Measurements from ENCODE around the gene FBXL22. TPM values are rescaled to one million over a fixed set of nuclear protein-coding genes. Genes with fewer than 3 reads are reported as not detected.

Gene FBXL22
- total and polyA plus RNA-seq, 2 experiments from 2014 or later: 0.60 to 1.3 TPM

DNA sequence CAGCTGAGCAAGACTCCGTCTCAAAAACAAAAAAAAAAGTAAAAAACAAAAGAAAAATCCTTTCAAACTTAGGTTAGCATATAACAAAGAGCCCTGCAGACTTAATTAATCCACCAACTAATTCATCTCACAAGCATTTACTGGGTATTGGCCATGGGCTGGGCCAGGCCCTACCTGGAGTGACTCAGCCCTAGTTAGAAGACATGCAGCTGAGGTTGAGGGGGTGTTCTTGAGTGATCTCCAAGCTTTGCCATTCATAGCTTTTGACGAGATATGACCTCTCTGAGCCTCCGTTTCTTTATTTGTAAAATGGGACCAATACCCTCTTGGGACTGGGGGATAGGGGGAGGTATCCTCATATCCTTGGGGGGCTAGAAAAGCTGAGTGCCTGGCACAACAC is 7.8 kb downstream of the FBXL22 start:
- H3K27me3 ChIP-seq: no peaks in the 10 kb centered on the region
- no peak overlapping the region for H3K4me2 ChIP-seq
- H3K36me3 ChIP-seq (replicated peaks; ENCODE audit: insufficient read depth, low read depth): no peaks in the 10 kb centered on the region
- H4K20me1 ChIP-seq (ENCODE audit: insufficient read depth, poor library complexity, severe bottlenecking): no peaks in the 10 kb centered on the region
- no peak for DNase-seq (ENCODE audit: low spot score)
- WGBS (ENCODE audit: low lambda C conversion rate, missing lambda C conversion rate): 100% methylated on average over 3 of the region's 3 CpGs
- H3K9me3 ChIP-seq (ENCODE audit: low read depth): no peaks in the 10 kb centered on the region
- no peaks in the 10 kb centered on the region for H3K79me2 ChIP-seq
- H3K27ac ChIP-seq: no peak overlapping the region
- no peak overlapping the region for H3K4me3 ChIP-seq
- H2AFZ ChIP-seq: no peak overlapping the region
- peaks cover 10% of the 10 kb centered on the region for H3K4me1 ChIP-seq (ENCODE audit: insufficient read depth)
- TF ChIP-seq, protein P1, sequence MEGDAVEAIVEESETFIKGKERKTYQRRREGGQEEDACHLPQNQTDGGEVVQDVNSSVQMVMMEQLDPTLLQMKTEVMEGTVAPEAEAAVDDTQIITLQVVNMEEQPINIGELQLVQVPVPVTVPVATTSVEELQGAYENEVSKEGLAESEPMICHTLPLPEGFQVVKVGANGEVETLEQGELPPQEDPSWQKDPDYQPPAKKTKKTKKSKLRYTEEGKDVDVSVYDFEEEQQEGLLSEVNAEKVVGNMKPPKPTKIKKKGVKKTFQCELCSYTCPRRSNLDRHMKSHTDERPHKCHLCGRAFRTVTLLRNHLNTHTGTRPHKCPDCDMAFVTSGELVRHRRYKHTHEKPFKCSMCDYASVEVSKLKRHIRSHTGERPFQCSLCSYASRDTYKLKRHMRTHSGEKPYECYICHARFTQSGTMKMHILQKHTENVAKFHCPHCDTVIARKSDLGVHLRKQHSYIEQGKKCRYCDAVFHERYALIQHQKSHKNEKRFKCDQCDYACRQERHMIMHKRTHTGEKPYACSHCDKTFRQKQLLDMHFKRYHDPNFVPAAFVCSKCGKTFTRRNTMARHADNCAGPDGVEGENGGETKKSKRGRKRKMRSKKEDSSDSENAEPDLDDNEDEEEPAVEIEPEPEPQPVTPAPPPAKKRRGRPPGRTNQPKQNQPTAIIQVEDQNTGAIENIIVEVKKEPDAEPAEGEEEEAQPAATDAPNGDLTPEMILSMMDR (IDR thresholded peaks at IDR 0.05; ENCODE audit: poor library complexity): no peak
- no peak for TF ChIP-seq EZH2 (IDR thresholded peaks at IDR 0.05; ENCODE audit: borderline replicate concordance)
- no peaks in the 10 kb centered on the region for H3K9me2 ChIP-seq (replicated peaks; ENCODE audit: insufficient read depth)

DNA sequence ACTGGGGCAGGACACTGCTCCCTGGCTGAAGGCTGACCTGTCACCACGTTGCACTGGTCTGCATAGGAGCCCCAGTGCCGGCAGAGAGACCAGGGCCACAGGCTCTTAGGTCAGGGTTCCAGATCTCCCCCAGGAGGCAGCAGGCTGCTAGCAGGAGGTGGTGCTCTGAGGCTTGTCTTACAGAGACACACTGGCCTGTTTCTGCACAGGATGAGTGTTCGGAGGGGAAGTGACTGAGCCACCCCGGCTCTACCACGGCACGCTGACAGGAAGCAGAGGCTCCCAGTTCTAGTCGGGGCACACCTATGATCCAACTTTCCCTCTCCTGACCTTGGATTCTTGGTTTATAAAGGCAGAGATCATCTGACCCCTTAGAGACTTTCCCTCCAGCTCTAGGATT is 8.6 kb downstream of the FBXL22 start:
- 93% methylated on average over 7 of the region's 7 CpGs for WGBS (ENCODE audit: low lambda C conversion rate, missing lambda C conversion rate)
- TF ChIP-seq, protein P1 (IDR thresholded peaks at IDR 0.05; ENCODE audit: poor library complexity): no peak
- TF ChIP-seq EZH2 (IDR thresholded peaks at IDR 0.05; ENCODE audit: borderline replicate concordance) (no peak), EZH2phosphoT487 (IDR thresholded peaks at IDR 0.05; ENCODE audit: low read depth, severe bottlenecking, unreplicated experiment) (no peak)
- Histone ChIP-seq H3K79me2 (no peaks in the 10 kb centered on the region), H2AFZ (no peak overlapping the region), H3K4me3 (no peak overlapping the region), H3K4me1 (ENCODE audit: insufficient read depth) (peaks cover 11% of the 10 kb centered on the region), H4K20me1 (ENCODE audit: insufficient read depth, poor library complexity, severe bottlenecking) (peaks cover under 1% of the 10 kb centered on the region), H3K4me2 (no peak overlapping the region), H3K27me3 (no peaks in the 10 kb centered on the region), H3K27ac (no peak overlapping the region), H3K9me3 (ENCODE audit: low read depth) (no peaks in the 10 kb centered on the region), H3K36me3 (replicated peaks; ENCODE audit: insufficient read depth, low read depth) (no peaks in the 10 kb centered on the region), H3K9me2 (replicated peaks; ENCODE audit: insufficient read depth) (no peaks in the 10 kb centered on the region)
- no peak for DNase-seq (ENCODE audit: low spot score)

DNA sequence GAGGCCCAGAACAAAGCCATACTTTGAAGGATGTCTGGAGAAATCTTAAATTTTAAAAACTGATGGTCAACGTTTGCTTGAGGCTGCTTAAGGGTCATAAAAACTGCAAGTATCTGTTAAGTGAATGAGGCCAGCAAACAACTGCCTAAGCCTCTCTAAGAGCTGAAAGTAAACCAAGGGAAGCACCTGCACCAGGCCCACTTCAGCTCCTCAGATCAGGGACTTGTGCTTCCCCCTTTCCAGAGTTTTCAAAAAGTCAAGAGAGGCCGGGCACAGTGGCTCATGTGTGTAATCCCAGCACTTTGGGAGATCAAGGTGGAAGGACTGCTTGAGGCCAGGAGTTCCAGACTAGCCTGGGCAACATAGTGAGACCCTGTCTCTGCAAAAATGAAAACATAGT is 9.1 kb downstream of the FBXL22 start:
- no peak overlapping the region for H3K4me3 ChIP-seq
- WGBS (ENCODE audit: low lambda C conversion rate, missing lambda C conversion rate): 68% methylated on average over 2 of the region's 2 CpGs
- no peaks in the 10 kb centered on the region for H3K27me3 ChIP-seq
- H3K36me3 ChIP-seq (replicated peaks; ENCODE audit: insufficient read depth, low read depth): no peaks in the 10 kb centered on the region
- H3K4me2 ChIP-seq: no peak overlapping the region
- H3K9me2 ChIP-seq (replicated peaks; ENCODE audit: insufficient read depth): no peaks in the 10 kb centered on the region
- H3K9me3 ChIP-seq (ENCODE audit: low read depth): no peaks in the 10 kb centered on the region
- H3K4me1 ChIP-seq (ENCODE audit: insufficient read depth): peaks cover 16% of the 10 kb centered on the region
- peaks cover 4% of the 10 kb centered on the region for H4K20me1 ChIP-seq (ENCODE audit: insufficient read depth, poor library complexity, severe bottlenecking)
- no peak overlapping the region for H2AFZ ChIP-seq
- TF ChIP-seq, protein P1 (IDR thresholded peaks at IDR 0.05; ENCODE audit: poor library complexity): no peak
- TF ChIP-seq EZH2 (IDR thresholded peaks at IDR 0.05; ENCODE audit: borderline replicate concordance) (no peak), EZH2phosphoT487 (IDR thresholded peaks at IDR 0.05; ENCODE audit: low read depth, severe bottlenecking, unreplicated experiment) (no peak)
- H3K27ac ChIP-seq: no peak overlapping the region
- no peaks in the 10 kb centered on the region for H3K79me2 ChIP-seq
- DNase-seq (ENCODE audit: low spot score): no peak

- no peaks in the 10 kb centered on the region for H3K36me3 ChIP-seq (replicated peaks; ENCODE audit: insufficient read depth, low read depth)
- no peak for DNase-seq (ENCODE audit: low spot score)
- H3K79me2 ChIP-seq: no peaks in the 10 kb centered on the region
- H3K9me3 ChIP-seq (ENCODE audit: low read depth): no peaks in the 10 kb centered on the region
- H3K27me3 ChIP-seq: no peaks in the 10 kb centered on the region
- no peak overlapping the region for H2AFZ ChIP-seq
- H3K4me2 ChIP-seq: no peak overlapping the region
- H3K4me3 ChIP-seq: no peak overlapping the region
- TF ChIP-seq EZH2 (IDR thresholded peaks at IDR 0.05; ENCODE audit: borderline replicate concordance) (no peak), EZH2phosphoT487 (IDR thresholded peaks at IDR 0.05; ENCODE audit: low read depth, severe bottlenecking, unreplicated experiment) (no peak)
- TF ChIP-seq, protein P1 (IDR thresholded peaks at IDR 0.05; ENCODE audit: poor library complexity): no peak
- WGBS (ENCODE audit: low lambda C conversion rate, missing lambda C conversion rate): 98% methylated on average over 15 of the region's 15 CpGs
- no peaks in the 10 kb centered on the region for H3K9me2 ChIP-seq (replicated peaks; ENCODE audit: insufficient read depth)
- no peak overlapping the region for H3K27ac ChIP-seq
- H4K20me1 ChIP-seq (ENCODE audit: insufficient read depth, poor library complexity, severe bottlenecking): peaks cover 4% of the 10 kb centered on the region
- peaks cover 21% of the 10 kb centered on the region for H3K4me1 ChIP-seq (ENCODE audit: insufficient read depth)
These were observed 11.8 kb downstream of the FBXL22 start for GRCh38 chr15:63608989-63609388.
